ENCODE results near the gene TNXB. TPM values are rescaled to one million over a fixed set of nuclear protein-coding genes. Genes with fewer than 3 reads are reported as not detected.
"Not testable (repeated sequence)": the region's sequence is repeated elsewhere in the genome, so short reads cannot be mapped to it uniquely, and the experiment has no call there.

TNXB gene
- total RNA-seq, 1 donor from 2014 or later = 73.3 TPM

- peak; percentile 39 for ATAC-seq
- intact Hi-C loops (cut with DNase I); DNase-seq (ENCODE audit: missing footprints): not testable (repeated sequence)
These were observed 73.7 kb downstream of the TNXB start for GRCh38 chr6:32035283-32036013.

- DNase-seq (ENCODE audit: missing footprints) = not testable (repeated sequence)
These were observed 79.6 kb downstream of the TNXB start for GRCh38 chr6:32029553-32029952.

GRCh38 chr6:32028631-32029030 is 80.5 kb downstream of the TNXB start:
- ATAC-seq; intact Hi-C loops (cut with DNase I): not testable (repeated sequence)
- peak; percentile 23 for DNase-seq (ENCODE audit: missing footprints)

More at GRCh38 chr6:32029553-32029952, 79.6 kb downstream of the TNXB start:
- intact Hi-C loops (cut with DNase I); ATAC-seq: not testable (repeated sequence)

GRCh38 chr6:32022100-32022499 is 87.0 kb downstream of the TNXB start:
- intact Hi-C loops (cut with DNase I); DNase-seq (ENCODE audit: missing footprints); ATAC-seq: not testable (repeated sequence)

GRCh38 chr6:32014547-32014946 is 94.6 kb downstream of the TNXB start, which contains the start of gene C4B:
TSS of gene C4B (plus strand) at chr6:32014795. CDS start at chr6:32014846, 51 bp downstream.
- DNase-seq (ENCODE audit: missing footprints); intact Hi-C loops (cut with DNase I): not testable (repeated sequence)
- peak; percentile 40 for ATAC-seq

GRCh38 chr6:32013738-32014137 is 95.4 kb downstream of the TNXB start:
- DNase-seq (ENCODE audit: missing footprints); intact Hi-C loops (cut with DNase I); ATAC-seq: not testable (repeated sequence)

GRCh38 chr6:32012941-32013617 is 96.1 kb downstream of the TNXB start:
- peak; percentile 35 for ATAC-seq
- DNase-seq (ENCODE audit: missing footprints) = peak; percentile 42
- intact Hi-C loops (cut with DNase I) = not testable (repeated sequence)

GRCh38 chr6:32010856-32011530 is 98.1 kb downstream of the TNXB start:
- intact Hi-C loops (cut with DNase I); ATAC-seq; DNase-seq (ENCODE audit: missing footprints): not testable (repeated sequence)

- intact Hi-C loops (cut with DNase I); ATAC-seq: not testable (repeated sequence)
- DNase-seq (ENCODE audit: missing footprints) = peak; percentile 39
These were observed 99.6 kb downstream of the TNXB start for GRCh38 chr6:32009537-32009936.

- ATAC-seq; DNase-seq (ENCODE audit: missing footprints); intact Hi-C loops (cut with DNase I): not testable (repeated sequence)
These were observed 100.5 kb downstream of the TNXB start for GRCh38 chr6:32008616-32009015.

GRCh38 chr6:32008037-32008436 is 101.1 kb downstream of the TNXB start:
- intact Hi-C loops (cut with DNase I); DNase-seq (ENCODE audit: missing footprints); ATAC-seq: not testable (repeated sequence)

GRCh38 chr6:32007086-32007485 is 102.1 kb downstream of the TNXB start:
- ATAC-seq; DNase-seq (ENCODE audit: missing footprints); intact Hi-C loops (cut with DNase I): not testable (repeated sequence)

GRCh38 chr6:32005991-32006529 is 103.1 kb downstream of the TNXB start:
- intact Hi-C loops (cut with DNase I); ATAC-seq: not testable (repeated sequence)
- peak; percentile 28 for DNase-seq (ENCODE audit: missing footprints)

- ATAC-seq; DNase-seq (ENCODE audit: missing footprints); intact Hi-C loops (cut with DNase I): not testable (repeated sequence)
These were observed 103.6 kb downstream of the TNXB start for GRCh38 chr6:32005538-32005880.

- DNase-seq (ENCODE audit: missing footprints); ATAC-seq; intact Hi-C loops (cut with DNase I): not testable (repeated sequence)
These were observed 104.1 kb downstream of the TNXB start for GRCh38 chr6:32004864-32005537.

GRCh38 chr6:32004393-32004792 is 104.7 kb downstream of the TNXB start:
- intact Hi-C loops (cut with DNase I); DNase-seq (ENCODE audit: missing footprints); ATAC-seq: not testable (repeated sequence)

GRCh38 chr6:32003301-32003700 is 105.8 kb downstream of the TNXB start:
- intact Hi-C loops (cut with DNase I); DNase-seq (ENCODE audit: missing footprints); ATAC-seq: not testable (repeated sequence)

GRCh38 chr6:32002546-32003268 is 106.4 kb downstream of the TNXB start:
- ATAC-seq = peak; percentile 58
- intact Hi-C loops (cut with DNase I); DNase-seq (ENCODE audit: missing footprints): not testable (repeated sequence)
